HG03558 (cell line): Measurements from ENCODE around the gene TLDC2.
"Not testable (repeated sequence)": the region's sequence is repeated elsewhere in the genome, so short reads cannot be mapped to it uniquely, and the experiment has no call there.

Experiments used
- ATAC-seq: cut with Tn5 transposase; IDR thresholded peaks from one replicate; pipeline ENCODE4 v1.9.1; 2021; ENCODE audit warnings: moderate number of reproducible peaks; ENCODE audit not compliant: unreplicated experiment; ENCODE audit errors: extremely low read depth

The TLDC2 gene

GRCh38 chr20:36875702-36876472 is at the start of gene TLDC2:
Gene TLDC2 (plus strand): TSS chr20:36876138. CDS start chr20:36876175, 37 bp downstream.
- no peak for ATAC-seq

GRCh38 chr20:36826554-36827244 is 49.2 kb upstream of the TLDC2 start:
- no peak for ATAC-seq

- no peak for ATAC-seq
Observed at GRCh38 chr20:36827541-36828279, 48.2 kb upstream of the TLDC2 start.

GRCh38 chr20:36830791-36831691 is 44.9 kb upstream of the TLDC2 start:
- ATAC-seq = no peak

- no peak for ATAC-seq
Observed at GRCh38 chr20:36832791-36833190, 43.1 kb upstream of the TLDC2 start.

GRCh38 chr20:36833275-36834020 is 42.5 kb upstream of the TLDC2 start:
- no peak for ATAC-seq

GRCh38 chr20:36835025-36835424 is 40.9 kb upstream of the TLDC2 start:
- ATAC-seq = no peak

GRCh38 chr20:36835453-36836198 is 40.3 kb upstream of the TLDC2 start:
- ATAC-seq = no peak

GRCh38 chr20:36836591-36837269 is 39.2 kb upstream of the TLDC2 start:
- ATAC-seq = no peak

- not testable (repeated sequence) for ATAC-seq
Observed at GRCh38 chr20:36838376-36838775, 37.6 kb upstream of the TLDC2 start.

GRCh38 chr20:36839150-36839549 is 36.8 kb upstream of the TLDC2 start:
- ATAC-seq = no peak

- ATAC-seq = not testable (repeated sequence)
Observed at GRCh38 chr20:36841030-36841429, 34.9 kb upstream of the TLDC2 start.

GRCh38 chr20:36845288-36845971 is 30.5 kb upstream of the TLDC2 start:
- no peak for ATAC-seq

- no peak for ATAC-seq
Observed at GRCh38 chr20:36847009-36847709, 28.8 kb upstream of the TLDC2 start.

GRCh38 chr20:36847710-36848040 is 28.3 kb upstream of the TLDC2 start:
- no peak for ATAC-seq

GRCh38 chr20:36848078-36848660 is 27.8 kb upstream of the TLDC2 start:
- no peak for ATAC-seq

- ATAC-seq = no peak
Observed at GRCh38 chr20:36848677-36849076, 27.3 kb upstream of the TLDC2 start.
